C4-2B (cell line): ENCODE results near the gene RBM39.

ENCODE experiments used
- ZFX ChIP-seq: fragments of 450-650 bp; IDR thresholded peaks from 2 replicates; pipeline ENCODE4 v1.6.1; 2017
- TF ChIP-seq, protein P1 (sequence below): fragments of 450-650 bp; conservative IDR thresholded peaks from 2 replicates; pipeline ENCODE4 v1.5.1; 2017; ENCODE audit warnings: mild to moderate bottlenecking

DNA sequence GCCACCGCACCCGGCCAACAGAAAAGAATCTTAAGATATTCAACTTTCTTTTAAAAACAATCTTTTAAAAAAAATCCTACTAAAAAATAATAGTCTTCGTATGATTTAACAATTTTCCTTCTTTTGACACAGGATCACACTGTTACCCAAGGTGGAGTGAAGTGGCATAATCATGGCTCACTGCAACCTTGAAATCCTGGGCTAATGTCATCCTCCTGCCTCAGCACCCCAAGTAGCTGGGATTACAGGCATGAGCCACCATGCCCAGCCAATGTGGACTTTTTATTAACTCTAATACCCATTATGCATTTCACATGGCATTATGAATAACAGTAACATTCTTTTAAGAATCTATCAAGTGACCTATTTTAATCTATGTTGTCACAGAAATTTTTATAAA is 20.8 kb downstream of the RBM39 start:
- TF ChIP-seq, protein P1, sequence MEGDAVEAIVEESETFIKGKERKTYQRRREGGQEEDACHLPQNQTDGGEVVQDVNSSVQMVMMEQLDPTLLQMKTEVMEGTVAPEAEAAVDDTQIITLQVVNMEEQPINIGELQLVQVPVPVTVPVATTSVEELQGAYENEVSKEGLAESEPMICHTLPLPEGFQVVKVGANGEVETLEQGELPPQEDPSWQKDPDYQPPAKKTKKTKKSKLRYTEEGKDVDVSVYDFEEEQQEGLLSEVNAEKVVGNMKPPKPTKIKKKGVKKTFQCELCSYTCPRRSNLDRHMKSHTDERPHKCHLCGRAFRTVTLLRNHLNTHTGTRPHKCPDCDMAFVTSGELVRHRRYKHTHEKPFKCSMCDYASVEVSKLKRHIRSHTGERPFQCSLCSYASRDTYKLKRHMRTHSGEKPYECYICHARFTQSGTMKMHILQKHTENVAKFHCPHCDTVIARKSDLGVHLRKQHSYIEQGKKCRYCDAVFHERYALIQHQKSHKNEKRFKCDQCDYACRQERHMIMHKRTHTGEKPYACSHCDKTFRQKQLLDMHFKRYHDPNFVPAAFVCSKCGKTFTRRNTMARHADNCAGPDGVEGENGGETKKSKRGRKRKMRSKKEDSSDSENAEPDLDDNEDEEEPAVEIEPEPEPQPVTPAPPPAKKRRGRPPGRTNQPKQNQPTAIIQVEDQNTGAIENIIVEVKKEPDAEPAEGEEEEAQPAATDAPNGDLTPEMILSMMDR: no peak
- no peak for TF ChIP-seq ZFX
